HepG2 (cell line): ENCODE data around the gene THOC5. TPM values are rescaled to one million over a fixed set of nuclear protein-coding genes. Genes with fewer than 3 reads are reported as not detected.

ENCODE experiments used
- ATF2 ChIP-seq: sonication (generic); formaldehyde crosslinking; IDR thresholded peaks from 2 replicates; pipeline ENCODE4 v1.4.0; 2020; ENCODE audit warnings: missing genetic modification reagents
- ATF7-NPFF ChIP-seq: sonication (generic); formaldehyde crosslinking; IDR thresholded peaks from 2 replicates; pipeline ENCODE4 v1.8.1; 2023; ENCODE audit warnings: mild to moderate bottlenecking, low read depth, missing genetic modification reagents, moderate library complexity
- FOSL1 ChIP-seq: sonication (generic); formaldehyde crosslinking; IDR thresholded peaks from 2 replicates; pipeline ENCODE4 v1.9.0; 2021; ENCODE audit warnings: missing genetic modification reagents, borderline replicate concordance
- HMGA1 ChIP-seq: sonication (generic); formaldehyde crosslinking; conservative IDR thresholded peaks from 2 replicates; pipeline ENCODE4 v1.4.0; 2020; ENCODE audit warnings: missing genetic modification reagents
- HOXA9 ChIP-seq: sonication (generic); formaldehyde crosslinking; IDR thresholded peaks from 2 replicates; pipeline ENCODE4 v1.8.1; 2022; ENCODE audit warnings: missing genetic modification reagents, mild to moderate bottlenecking, moderate library complexity, borderline replicate concordance
- HOXD1 ChIP-seq: sonication (generic); formaldehyde crosslinking; IDR thresholded peaks from 2 replicates; pipeline ENCODE4 v1.5.0; 2020; ENCODE audit warnings: missing genetic modification reagents
- PHB2 ChIP-seq: fragments of 450-650 bp; IDR thresholded peaks from 2 replicates; pipeline ENCODE4 v1.6.1; 2018; ENCODE audit not compliant: partially characterized antibody
- PHF20 ChIP-seq: sonication (generic); formaldehyde crosslinking; IDR thresholded peaks from 2 replicates; pipeline ENCODE4 v1.5.0; 2020; ENCODE audit warnings: mild to moderate bottlenecking, missing genetic modification reagents
- PPARG ChIP-seq: conservative IDR thresholded peaks from 2 replicates; pipeline ENCODE4 v1.6.1; 2016; ENCODE audit warnings: missing biosample characterization, missing genetic modification reagents
- PTBP1 ChIP-seq: fragments of 200-400 bp; formaldehyde crosslinking; IDR thresholded peaks from 2 replicates; pipeline ENCODE4 v1.6.1; 2018; ENCODE audit warnings: low read length, low read depth; ENCODE audit not compliant: poor library complexity, severe bottlenecking
- RFX5 ChIP-seq: IDR thresholded peaks from 2 replicates; pipeline ENCODE4 v1.6.1; 2011; ENCODE audit warnings: low read depth, low read length, improper control_type of control experiment
- THYN1 ChIP-seq: sonication (generic); formaldehyde crosslinking; IDR thresholded peaks from 2 replicates; pipeline ENCODE4 v1.8.1; 2023; ENCODE audit warnings: low read depth, mild to moderate bottlenecking, moderate library complexity, missing genetic modification reagents, borderline replicate concordance
- TRIM22 ChIP-seq: fragments of 450-650 bp; IDR thresholded peaks from 2 replicates; pipeline ENCODE4 v1.6.1; 2017
- ZBTB46 ChIP-seq: sonication (generic); formaldehyde crosslinking; IDR thresholded peaks from 2 replicates; pipeline ENCODE4 v1.4.0; 2020; ENCODE audit warnings: mild to moderate bottlenecking, missing genetic modification reagents, borderline replicate concordance
- ZKSCAN8 ChIP-seq: IDR thresholded peaks from 2 replicates; pipeline ENCODE4 v1.6.1; 2016; ENCODE audit warnings: borderline replicate concordance, missing genetic modification reagents, missing compliant biosample characterization
- ZNF136 ChIP-seq: sonication (generic); formaldehyde crosslinking; IDR thresholded peaks from 2 replicates; pipeline ENCODE4 v1.8.1; 2022; ENCODE audit warnings: low read depth, mild to moderate bottlenecking, moderate library complexity, missing genetic modification reagents
- ZNF354B ChIP-seq: sonication (generic); formaldehyde crosslinking; IDR thresholded peaks from 2 replicates; pipeline ENCODE4 v1.8.0; 2022; ENCODE audit warnings: mild to moderate bottlenecking, missing genetic modification reagents
- ZNF484 ChIP-seq: sonication (generic); formaldehyde crosslinking; IDR thresholded peaks from 2 replicates; pipeline ENCODE4 v1.5.1; 2020; ENCODE audit warnings: mild to moderate bottlenecking, low read depth, missing genetic modification reagents, borderline replicate concordance
- ZNF574 ChIP-seq: sonication (generic); formaldehyde crosslinking; IDR thresholded peaks from 2 replicates; pipeline ENCODE4 v1.4.0; 2020; ENCODE audit warnings: missing genetic modification reagents
- ZNF580 ChIP-seq: IDR thresholded peaks from 2 replicates; pipeline ENCODE4 v1.6.1; 2016; ENCODE audit warnings: low read depth, borderline replicate concordance
- ZNF850 ChIP-seq: sonication (generic); formaldehyde crosslinking; conservative IDR thresholded peaks from 2 replicates; pipeline ENCODE4 v1.9.0; 2021; ENCODE audit warnings: mild to moderate bottlenecking, missing genetic modification reagents
- ZSCAN9 ChIP-seq: IDR thresholded peaks from 2 replicates; pipeline ENCODE4 v1.6.1; 2016; ENCODE audit warnings: borderline replicate concordance
- polyA plus RNA-seq, 8 experiments: library from polyadenylated mRNA; depleted of rRNA in 3 of 8; stranded (reverse) in 7 of 8; unstranded in 1 of 8; fragments of >200 nt; fragmentation: Illumina TruSeq in 4 of 8; extraction: Trizol in 4 of 8; gene quantifications; 2 replicates each; pipeline versions ENCODE4 v1.2.1 to v1.2.3, GENCODE V29; 2011 to 2016; ENCODE audit warnings: low read depth in 4 of 8, missing spikeins in 1 of 8, mixed read lengths in 1 of 8; ENCODE audit not compliant: insufficient read depth in 1 of 8
- total RNA-seq, 5 experiments: library from RNA; depleted of rRNA; stranded (reverse); fragments of >200 nt; fragmentation: Illumina TruSeq; extraction: Trizol; gene quantifications; 2 replicates each; pipeline ENCODE4 v1.2.3, GENCODE V29; 2016; ENCODE audit warnings: low read depth in 1 of 5

Gene THOC5
- total and polyA plus RNA-seq, 2 of the 13 experiments (the other 11 are each of a cell fraction or from before 2014, with no cell fraction given), result 45.8 to 46.7 TPM

GRCh38 chr22:29553351-29554224 lies at the start of gene THOC5 (continued):
- TF ChIP-seq ZNF850 (no peak), HMGA1 (CRISPR knock-in tag) (no peak), ZNF580 (CRISPR knock-in tag) (peak; percentile 97; the same call in 1 of the 2 replicates), HOXD1 (CRISPR knock-in tag) (no peak), PPARG (CRISPR knock-in tag) (peak; percentile 58; the same call in 1 of the 2 replicates), THYN1 (no peak), ATF7-NPFF (no peak), ZNF136 (0 out of 2 replicates have a peak, but pooled peaks have one; percentile 41), PTBP1 (no peak), ATF2 (CRISPR knock-in tag) (peak; percentile 80), ZKSCAN8 (CRISPR knock-in tag) (peak; percentile 79; the same call in 1 of the 2 replicates), HOXA9 (no peak), ZNF574 (CRISPR knock-in tag) (peak; percentile 99), TRIM22 (no peak), PHB2 (no peak), ZSCAN9 (CRISPR knock-in tag) (peak; percentile 85; the same call in 1 of the 2 replicates), RFX5 (no peak), FOSL1 (no peak), ZNF354B (CRISPR knock-in tag) (no peak), PHF20 (CRISPR knock-in tag) (peak; percentile 94), ZNF484 (CRISPR knock-in tag) (no peak), ZBTB46 (CRISPR knock-in tag) (no peak)
